ENCODE results near the gene STAG1. TPM values are rescaled to one million over a fixed set of nuclear protein-coding genes. Genes with fewer than 3 reads are reported as not detected.

The STAG1 gene
- polyA plus RNA-seq, 1 of the 3 experiments (the other 2 are of a cell fraction) = 5.5 TPM

DNA sequence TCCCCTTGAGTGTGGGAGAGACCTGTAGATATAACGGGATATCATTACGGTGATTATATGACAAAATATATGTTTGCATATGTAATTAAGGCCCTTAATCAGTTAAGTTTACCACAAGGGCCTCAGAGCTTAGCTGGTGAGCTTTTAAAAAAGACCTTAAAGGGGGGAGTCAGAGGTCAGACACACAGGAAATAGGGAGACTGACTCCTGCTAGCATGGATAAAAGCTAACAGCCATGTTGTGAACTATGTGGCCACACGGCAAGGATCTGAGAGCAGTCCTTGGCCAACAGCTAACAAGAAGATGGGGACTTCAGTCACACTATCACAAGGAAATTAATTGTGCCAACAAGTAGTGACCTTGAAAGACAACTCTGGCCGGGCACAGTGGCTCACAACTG, 3.1 kb downstream of the STAG1 start:
- peak overlapping the region in 1 of 2 experiments; percentile 98; a peak in 1 of 4 replicates for H3K27ac ChIP-seq (ENCODE audit: low read depth in 2 of 2, low read length in 1 of 2)
- TF ChIP-seq EP300 (IDR thresholded peaks at IDR 0.05; ENCODE audit: borderline replicate concordance in 1 of 2, low read depth in 1 of 2, low read length in 1 of 2) = no peak
- WGBS (ENCODE audit: low lambda C conversion rate) = 94% methylated on average over 4 of the region's 4 CpGs

DNA sequence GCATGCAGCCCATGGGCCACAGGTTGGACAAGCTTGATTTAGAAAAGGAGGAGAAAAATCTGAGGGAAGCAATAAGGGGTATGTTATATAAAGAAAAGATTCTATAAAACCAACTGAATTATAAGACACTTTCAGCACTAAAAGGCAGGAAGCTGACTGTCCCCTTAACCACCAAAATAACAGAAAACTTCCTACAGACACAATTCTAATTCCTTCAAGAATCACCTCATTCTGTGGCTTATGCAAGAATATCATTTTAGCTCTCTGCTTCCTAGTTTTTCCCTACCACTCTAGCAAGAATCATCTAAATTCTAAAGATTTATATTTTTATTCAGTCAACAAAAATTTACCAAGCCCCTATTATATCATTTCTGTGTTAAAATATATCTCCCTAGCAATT, 6.3 kb downstream of the STAG1 start:
- CTCF ChIA-PET = interaction anchor here (1.7 to 2.1 kb wide), 2 partner anchors 268 to 354 kb away, joined by 4 to 8 read pairs; no protein-coding TSS in a partner anchor
- H3K9ac ChIP-seq = no peak overlapping the region
- no peak overlapping the region for H3K4me3 ChIP-seq (ENCODE audit: low read depth in 2 of 2, low read length in 1 of 2)
- TF ChIP-seq, protein P1, sequence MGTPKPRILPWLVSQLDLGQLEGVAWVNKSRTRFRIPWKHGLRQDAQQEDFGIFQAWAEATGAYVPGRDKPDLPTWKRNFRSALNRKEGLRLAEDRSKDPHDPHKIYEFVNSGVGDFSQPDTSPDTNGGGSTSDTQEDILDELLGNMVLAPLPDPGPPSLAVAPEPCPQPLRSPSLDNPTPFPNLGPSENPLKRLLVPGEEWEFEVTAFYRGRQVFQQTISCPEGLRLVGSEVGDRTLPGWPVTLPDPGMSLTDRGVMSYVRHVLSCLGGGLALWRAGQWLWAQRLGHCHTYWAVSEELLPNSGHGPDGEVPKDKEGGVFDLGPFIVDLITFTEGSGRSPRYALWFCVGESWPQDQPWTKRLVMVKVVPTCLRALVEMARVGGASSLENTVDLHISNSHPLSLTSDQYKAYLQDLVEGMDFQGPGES (IDR thresholded peaks at IDR 0.05; ENCODE audit: low read depth, low read length) = no peak
- no peak for TF ChIP-seq TAF1 (IDR thresholded peaks at IDR 0.05; ENCODE audit: borderline replicate concordance, low read depth, low read length)
- no peak overlapping the region for H3K4me2 ChIP-seq
- DNase-seq = no peak
- H4K20me1 ChIP-seq (ENCODE audit: insufficient read depth) = peaks cover 39% of the 10 kb centered on the region
- peaks cover 9 to 16% of the 10 kb centered on the region in 2 experiments; a peak in 3 of 4 replicates for H3K4me1 ChIP-seq (ENCODE audit: control insufficient read depth in 1 of 2, insufficient read depth in 2 of 2, low read depth in 1 of 2, low read length in 1 of 2)
- POLR2A ChIA-PET = no interaction called here
- H3K36me3 ChIP-seq (replicated peaks in 1 of 2; ENCODE audit: control insufficient read depth in 1 of 2, insufficient read depth in 2 of 2, low read length in 1 of 2) = peaks cover 0 to 13% of the 10 kb centered on the region in 2 experiments
- H3F3A ChIP-seq (replicated peaks; ENCODE audit: insufficient read depth) = peaks cover 9% of the 10 kb centered on the region
- no peaks in the 10 kb centered on the region for H3K9me2 ChIP-seq
- peaks cover 100% of the 10 kb centered on the region for H3K79me2 ChIP-seq (ENCODE audit: insufficient read depth)
- no peak overlapping the region for H3K27ac ChIP-seq (ENCODE audit: low read depth in 2 of 2, low read length in 1 of 2)
- H2AFZ ChIP-seq (ENCODE audit: low read depth) = no peak overlapping the region
- no peaks in the 10 kb centered on the region for H3K27me3 ChIP-seq (ENCODE audit: insufficient read depth)
- peaks cover 16% of the 10 kb centered on the region; the same call in 1 of the 2 replicates for H3K9me3 ChIP-seq

More for the DNA sequence above, 3.1 kb downstream of the STAG1 start:
- peak overlapping the region; percentile 87; the same call in 1 of the 2 replicates for H3K4me2 ChIP-seq
- H3K9me2 ChIP-seq = no peaks in the 10 kb centered on the region
- H3K9ac ChIP-seq = no peak overlapping the region
- no peaks in the 10 kb centered on the region for H3K27me3 ChIP-seq (ENCODE audit: insufficient read depth)
- peaks cover 20% of the 10 kb centered on the region for H4K20me1 ChIP-seq (ENCODE audit: insufficient read depth)
- peaks cover 0 to 5% of the 10 kb centered on the region in 2 experiments for H3K36me3 ChIP-seq (replicated peaks in 1 of 2; ENCODE audit: control insufficient read depth in 1 of 2, insufficient read depth in 2 of 2, low read length in 1 of 2)
- no peak overlapping the region for H3K4me3 ChIP-seq (ENCODE audit: low read depth in 2 of 2, low read length in 1 of 2)
- no peak overlapping the region for H2AFZ ChIP-seq (ENCODE audit: low read depth)
- peaks cover 23% of the 10 kb centered on the region for H3F3A ChIP-seq (replicated peaks; ENCODE audit: insufficient read depth)
- DNase-seq = no peak
- ChIA-PET CTCF (interaction anchor here (1.2 to 2.6 kb wide), 3 partner anchors 14 to 357 kb away, joined by 3 to 9 read pairs (median 5); no protein-coding TSS in a partner anchor), POLR2A (interaction anchor here (0.5 to 0.6 kb wide), 2 partner anchors 310 to 553 kb away, joined by 3 read pairs; partner anchors contain the start of gene MSL2)
- H3K9me3 ChIP-seq = 0 out of 2 replicates have a peak, but pooled peaks cover 3% of the 10 kb centered on the region
- peaks cover 73% of the 10 kb centered on the region for H3K79me2 ChIP-seq (ENCODE audit: insufficient read depth)
- H3K4me1 ChIP-seq (ENCODE audit: control insufficient read depth in 1 of 2, insufficient read depth in 2 of 2, low read depth in 1 of 2, low read length in 1 of 2) = peaks cover 17 to 24% of the 10 kb centered on the region in 2 experiments; a peak in 3 of 4 replicates

DNA sequence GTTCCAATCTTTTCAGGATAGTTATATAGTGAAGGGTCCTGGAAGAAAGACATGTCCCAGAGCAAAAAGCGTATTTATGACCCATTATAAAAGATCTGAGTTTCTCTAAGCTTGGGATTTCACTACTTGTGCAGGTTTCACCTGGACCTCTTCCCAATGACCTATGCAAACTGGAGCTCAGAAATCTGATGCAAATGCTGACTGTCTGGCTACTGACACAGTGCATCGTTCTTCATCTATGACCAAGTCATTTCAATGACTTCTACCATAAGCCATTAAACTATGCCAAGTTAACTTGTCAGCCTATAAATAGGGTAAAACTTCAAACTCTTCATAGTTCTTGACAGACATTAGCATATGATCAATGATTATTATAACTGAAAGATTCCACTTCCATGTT, 11.1 kb downstream of the STAG1 start:
- Histone ChIP-seq H3K9me3 (peaks cover 16% of the 10 kb centered on the region; the same call in 1 of the 2 replicates), H3K27ac (ENCODE audit: low read depth in 2 of 2, low read length in 1 of 2) (no peak overlapping the region), H3F3A (replicated peaks; ENCODE audit: insufficient read depth) (no peaks in the 10 kb centered on the region), H3K36me3 (replicated peaks in 1 of 2; ENCODE audit: control insufficient read depth in 1 of 2, insufficient read depth in 2 of 2, low read length in 1 of 2) (peaks cover 0 to 13% of the 10 kb centered on the region in 2 experiments), H3K27me3 (ENCODE audit: insufficient read depth) (no peaks in the 10 kb centered on the region), H2AFZ (ENCODE audit: low read depth) (no peak overlapping the region), H3K4me2 (no peak overlapping the region), H3K9me2 (no peaks in the 10 kb centered on the region), H4K20me1 (ENCODE audit: insufficient read depth) (peaks cover 32% of the 10 kb centered on the region), H3K4me1 (ENCODE audit: control insufficient read depth in 1 of 2, insufficient read depth in 2 of 2, low read depth in 1 of 2, low read length in 1 of 2) (no peaks in the 10 kb centered on the region), H3K79me2 (ENCODE audit: insufficient read depth) (peaks cover 100% of the 10 kb centered on the region), H3K4me3 (ENCODE audit: low read depth in 2 of 2, low read length in 1 of 2) (no peak overlapping the region), H3K9ac (no peak overlapping the region)
- ChIA-PET POLR2A (interaction anchor here (1.3 kb wide), 1 partner anchor 12 kb away, joined by 4 read pairs; no protein-coding TSS in a partner anchor), CTCF (interaction anchor here (0.9 to 2.4 kb wide), 3 partner anchors 9 to 350 kb away, joined by 3 to 11 read pairs (median 3); partner anchors contain the start of gene STAG1)
- DNase-seq = no peak
- WGBS (ENCODE audit: low lambda C conversion rate) = 100% methylated on average over 2 of the region's 2 CpGs
- TF ChIP-seq SIN3A (IDR thresholded peaks at IDR 0.05; ENCODE audit: borderline replicate concordance, low read depth, low read length) (no peak), SMC3 (IDR thresholded peaks at IDR 0.05; ENCODE audit: low read depth, low read length) (no peak), EZH2phosphoT487 (IDR thresholded peaks at IDR 0.05; ENCODE audit: borderline replicate concordance, low read depth) (no peak), POLR2AphosphoS5 (IDR thresholded peaks at IDR 0.05; ENCODE audit: low read depth, low read length) (no peak), MXI1 (IDR thresholded peaks at IDR 0.05; ENCODE audit: low read depth, low read length) (no peak), RCOR1 (IDR thresholded peaks at IDR 0.05; ENCODE audit: low read length) (no peak), ELF1 (IDR thresholded peaks at IDR 0.05) (no peak), EP300 (IDR thresholded peaks at IDR 0.05; ENCODE audit: borderline replicate concordance in 1 of 2, low read depth in 1 of 2, low read length in 1 of 2) (no peak), RXRA (IDR thresholded peaks at IDR 0.05; ENCODE audit: borderline replicate concordance, low read depth) (no peak)
- TF ChIP-seq, protein P2, sequence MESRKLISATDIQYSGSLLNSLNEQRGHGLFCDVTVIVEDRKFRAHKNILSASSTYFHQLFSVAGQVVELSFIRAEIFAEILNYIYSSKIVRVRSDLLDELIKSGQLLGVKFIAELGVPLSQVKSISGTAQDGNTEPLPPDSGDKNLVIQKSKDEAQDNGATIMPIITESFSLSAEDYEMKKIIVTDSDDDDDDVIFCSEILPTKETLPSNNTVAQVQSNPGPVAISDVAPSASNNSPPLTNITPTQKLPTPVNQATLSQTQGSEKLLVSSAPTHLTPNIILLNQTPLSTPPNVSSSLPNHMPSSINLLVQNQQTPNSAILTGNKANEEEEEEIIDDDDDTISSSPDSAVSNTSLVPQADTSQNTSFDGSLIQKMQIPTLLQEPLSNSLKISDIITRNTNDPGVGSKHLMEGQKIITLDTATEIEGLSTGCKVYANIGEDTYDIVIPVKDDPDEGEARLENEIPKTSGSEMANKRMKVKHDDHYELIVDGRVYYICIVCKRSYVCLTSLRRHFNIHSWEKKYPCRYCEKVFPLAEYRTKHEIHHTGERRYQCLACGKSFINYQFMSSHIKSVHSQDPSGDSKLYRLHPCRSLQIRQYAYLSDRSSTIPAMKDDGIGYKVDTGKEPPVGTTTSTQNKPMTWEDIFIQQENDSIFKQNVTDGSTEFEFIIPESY (IDR thresholded peaks at IDR 0.05; ENCODE audit: borderline replicate concordance, low read depth) = no peak
- TF ChIP-seq, protein P3, sequence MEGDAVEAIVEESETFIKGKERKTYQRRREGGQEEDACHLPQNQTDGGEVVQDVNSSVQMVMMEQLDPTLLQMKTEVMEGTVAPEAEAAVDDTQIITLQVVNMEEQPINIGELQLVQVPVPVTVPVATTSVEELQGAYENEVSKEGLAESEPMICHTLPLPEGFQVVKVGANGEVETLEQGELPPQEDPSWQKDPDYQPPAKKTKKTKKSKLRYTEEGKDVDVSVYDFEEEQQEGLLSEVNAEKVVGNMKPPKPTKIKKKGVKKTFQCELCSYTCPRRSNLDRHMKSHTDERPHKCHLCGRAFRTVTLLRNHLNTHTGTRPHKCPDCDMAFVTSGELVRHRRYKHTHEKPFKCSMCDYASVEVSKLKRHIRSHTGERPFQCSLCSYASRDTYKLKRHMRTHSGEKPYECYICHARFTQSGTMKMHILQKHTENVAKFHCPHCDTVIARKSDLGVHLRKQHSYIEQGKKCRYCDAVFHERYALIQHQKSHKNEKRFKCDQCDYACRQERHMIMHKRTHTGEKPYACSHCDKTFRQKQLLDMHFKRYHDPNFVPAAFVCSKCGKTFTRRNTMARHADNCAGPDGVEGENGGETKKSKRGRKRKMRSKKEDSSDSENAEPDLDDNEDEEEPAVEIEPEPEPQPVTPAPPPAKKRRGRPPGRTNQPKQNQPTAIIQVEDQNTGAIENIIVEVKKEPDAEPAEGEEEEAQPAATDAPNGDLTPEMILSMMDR (IDR thresholded peaks at IDR 0.05) = no peak
